HG03457 (cell line): ENCODE measurements around the gene SFXN2.
"Not testable (repeated sequence)": the region's sequence is repeated elsewhere in the genome, so short reads cannot be mapped to it uniquely, and the experiment has no call there.

Experiments
- ATAC-seq: cut with Tn5 transposase; IDR thresholded peaks from one replicate; pipeline ENCODE4 v1.9.1; 2021; ENCODE audit warnings: moderate number of reproducible peaks; ENCODE audit not compliant: unreplicated experiment

Gene SFXN2

DNA sequence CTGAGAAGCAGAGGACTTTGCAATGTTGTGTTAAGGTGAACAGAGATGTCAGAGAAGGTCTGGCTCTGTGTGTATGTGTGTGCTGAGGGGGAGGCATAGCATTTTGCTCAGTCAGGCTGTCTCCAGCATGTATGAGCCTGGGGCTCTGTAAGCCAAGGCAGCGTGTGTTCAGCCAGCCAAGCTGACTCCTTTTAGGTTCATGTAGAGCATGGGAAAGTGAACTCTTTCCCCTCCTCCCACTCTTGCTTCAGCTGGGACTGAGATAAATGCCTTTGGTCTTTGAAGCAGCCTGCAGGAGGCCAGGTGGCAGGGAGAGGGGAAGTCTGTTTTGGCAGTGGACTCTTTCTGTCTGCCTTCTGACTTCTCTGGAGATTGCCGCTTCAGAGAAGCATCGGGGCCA is 3.8 kb downstream of the SFXN2 start:
- no peak for ATAC-seq

GRCh38 chr10:102720337-102720736 is 5.9 kb downstream of the SFXN2 start:
- ATAC-seq: no peak

DNA sequence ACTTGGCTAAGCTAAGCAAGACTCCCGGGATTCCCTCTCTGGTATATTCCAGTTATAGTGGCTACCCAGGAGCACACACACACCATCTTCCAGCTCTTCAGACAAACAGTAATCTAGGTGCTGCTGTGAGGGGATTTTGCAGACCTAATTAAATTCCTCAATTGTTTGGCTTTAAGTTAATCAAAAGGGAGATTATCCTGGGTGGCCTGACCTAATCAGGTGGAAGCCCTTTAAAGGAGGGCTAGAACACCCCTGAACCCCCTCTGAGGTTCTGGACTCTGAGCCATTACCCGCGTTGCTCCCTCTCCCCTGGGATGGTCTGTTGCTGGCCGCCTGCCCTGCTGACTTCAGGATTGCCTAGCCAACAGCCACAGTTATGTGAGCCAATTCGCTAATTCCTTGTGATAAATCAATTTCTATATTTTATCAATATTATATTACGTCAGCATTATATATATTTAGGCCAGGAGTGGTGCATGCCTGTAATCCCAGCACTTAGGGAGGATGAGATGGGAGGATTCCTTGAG is 6.4 kb downstream of the SFXN2 start:
- no peak for ATAC-seq

DNA sequence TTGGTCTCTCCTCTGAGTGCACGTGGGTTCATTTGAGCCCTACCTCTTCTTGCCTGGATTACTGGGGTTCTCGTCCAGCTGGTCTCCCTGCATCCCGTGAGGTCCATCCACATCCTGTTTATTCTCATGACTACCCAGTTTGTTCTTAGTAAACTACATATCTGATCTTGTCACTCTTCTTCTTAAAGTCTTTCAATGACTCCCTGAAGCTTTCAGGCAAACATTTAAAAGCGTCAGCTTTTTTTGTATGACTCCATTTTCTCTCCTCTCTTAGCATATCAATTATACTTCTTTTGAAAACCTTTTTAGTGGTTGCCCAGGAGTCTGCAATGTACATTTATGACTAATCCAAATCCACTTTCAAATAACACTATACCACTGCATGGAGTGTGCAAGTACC is 7.5 kb downstream of the SFXN2 start:
- no peak for ATAC-seq

DNA sequence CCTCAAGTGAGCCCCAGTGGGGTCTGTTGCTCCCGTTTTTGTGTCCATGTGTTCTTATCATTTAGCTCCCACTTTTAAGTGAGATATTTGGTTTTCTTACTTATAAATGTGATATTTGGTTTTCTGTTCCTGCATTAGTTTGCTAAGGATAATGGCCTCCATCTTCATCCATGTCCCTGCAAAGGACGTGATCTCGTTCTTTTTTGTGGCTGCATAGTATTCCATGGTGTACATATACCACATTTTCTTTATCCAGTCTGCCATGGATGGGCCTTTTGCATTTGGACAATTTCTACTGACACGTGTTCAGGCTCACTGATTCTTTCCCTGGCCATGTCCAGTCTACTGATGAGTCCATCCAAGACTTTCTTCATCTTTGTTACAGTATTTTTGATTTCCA is 9.6 kb downstream of the SFXN2 start:
- no peak for ATAC-seq

- ATAC-seq: no peak
Observed at GRCh38 chr10:102726274-102726673, 11.8 kb downstream of the SFXN2 start.

- ATAC-seq: no peak
Observed at GRCh38 chr10:102727037-102727818, 12.8 kb downstream of the SFXN2 start.

DNA sequence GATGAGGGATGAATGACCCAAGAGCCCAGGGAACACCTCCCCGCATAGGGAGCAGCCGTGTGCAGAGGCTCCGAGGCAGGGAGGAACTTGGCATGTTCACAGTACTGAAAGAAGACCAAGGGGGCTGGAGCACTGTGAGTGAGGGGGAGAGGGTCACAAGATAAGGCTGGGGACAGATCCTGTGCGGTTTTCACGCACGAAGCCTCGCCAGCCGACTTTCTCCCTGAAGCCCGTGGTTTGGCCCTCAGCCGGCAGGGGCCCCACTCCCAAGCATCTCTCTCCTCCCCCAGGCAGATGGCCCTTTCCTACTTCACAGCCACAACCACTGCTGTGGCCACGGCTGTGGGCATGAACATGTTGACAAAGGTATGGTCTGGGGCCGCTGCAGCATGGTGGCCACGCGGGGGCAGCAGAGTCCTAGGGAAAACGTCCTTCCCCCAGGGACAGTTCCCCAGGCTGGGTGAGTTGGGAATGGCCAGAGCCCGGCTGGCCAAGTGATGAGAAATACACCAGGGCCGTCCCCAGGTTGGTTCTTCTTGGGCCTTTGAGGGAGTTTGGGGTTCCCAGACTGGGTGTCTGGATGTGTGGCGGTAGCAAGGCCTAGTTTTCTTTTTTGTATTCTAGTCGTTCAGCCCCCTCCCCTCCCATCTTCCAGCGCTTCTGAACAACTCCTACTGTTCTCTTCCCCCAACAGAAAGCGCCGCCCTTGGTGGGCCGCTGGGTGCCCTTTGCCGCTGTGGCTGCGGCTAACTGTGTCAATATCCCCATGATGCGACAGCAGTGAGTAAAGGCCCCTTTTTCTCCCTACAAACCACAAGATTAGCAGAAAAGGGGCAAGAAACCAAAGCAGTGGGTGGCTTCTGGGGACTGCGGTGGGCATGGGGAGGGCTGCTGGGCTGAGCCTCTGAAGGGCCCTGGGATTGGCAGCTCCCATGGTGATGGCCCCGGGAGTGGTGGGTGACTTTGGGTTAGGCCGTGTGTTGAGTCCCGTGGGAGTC is 14.9 kb downstream of the SFXN2 start:
- no peak for ATAC-seq

DNA sequence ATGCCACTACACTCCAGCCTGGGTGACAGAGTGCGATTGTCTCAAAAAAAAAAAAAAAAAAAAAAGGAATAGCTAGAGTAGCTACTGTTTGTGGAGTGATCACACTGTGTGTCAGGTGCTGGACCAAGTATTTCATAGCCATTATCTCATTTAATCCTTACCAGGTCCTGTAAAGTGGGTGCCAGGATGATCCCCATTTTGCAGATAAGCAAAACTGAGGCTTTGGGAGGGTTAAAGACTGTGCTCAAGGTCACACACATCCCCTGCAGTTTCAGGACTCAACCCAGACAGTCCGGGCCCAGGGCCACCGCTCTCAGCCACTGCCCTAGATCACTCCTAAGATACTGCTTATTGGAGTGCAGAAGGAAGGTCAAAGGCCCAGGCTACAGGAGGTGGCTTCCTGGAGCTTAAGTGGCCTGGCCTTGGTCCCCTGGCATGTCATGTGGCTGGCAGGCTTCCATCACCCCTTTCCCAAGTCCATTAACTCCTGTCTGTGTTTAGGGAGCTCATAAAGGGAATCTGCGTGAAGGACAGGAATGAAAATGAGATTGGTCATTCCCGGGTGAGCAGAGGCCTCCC is 16.9 kb downstream of the SFXN2 start:
- ATAC-seq: no peak

DNA sequence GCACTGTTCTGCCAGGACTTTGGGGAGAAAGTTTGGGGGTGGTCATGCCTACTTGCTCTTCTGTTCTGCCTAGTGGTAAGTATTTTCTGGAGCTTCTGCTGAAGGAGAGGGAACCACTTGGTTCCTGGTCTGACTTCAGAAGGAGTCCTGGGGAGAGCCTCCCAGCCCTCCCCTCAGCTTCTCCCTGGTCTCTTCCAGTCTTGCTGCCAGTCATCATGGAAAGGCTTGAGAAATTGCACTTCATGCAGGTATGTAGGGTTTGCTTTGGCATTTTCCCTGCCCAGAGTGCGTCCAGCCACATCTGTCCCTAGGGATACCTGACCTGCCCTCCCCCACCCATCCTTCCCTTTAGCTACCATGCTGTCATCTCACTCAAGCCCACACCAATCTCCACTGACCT is 18.2 kb downstream of the SFXN2 start:
- no peak for ATAC-seq

DNA sequence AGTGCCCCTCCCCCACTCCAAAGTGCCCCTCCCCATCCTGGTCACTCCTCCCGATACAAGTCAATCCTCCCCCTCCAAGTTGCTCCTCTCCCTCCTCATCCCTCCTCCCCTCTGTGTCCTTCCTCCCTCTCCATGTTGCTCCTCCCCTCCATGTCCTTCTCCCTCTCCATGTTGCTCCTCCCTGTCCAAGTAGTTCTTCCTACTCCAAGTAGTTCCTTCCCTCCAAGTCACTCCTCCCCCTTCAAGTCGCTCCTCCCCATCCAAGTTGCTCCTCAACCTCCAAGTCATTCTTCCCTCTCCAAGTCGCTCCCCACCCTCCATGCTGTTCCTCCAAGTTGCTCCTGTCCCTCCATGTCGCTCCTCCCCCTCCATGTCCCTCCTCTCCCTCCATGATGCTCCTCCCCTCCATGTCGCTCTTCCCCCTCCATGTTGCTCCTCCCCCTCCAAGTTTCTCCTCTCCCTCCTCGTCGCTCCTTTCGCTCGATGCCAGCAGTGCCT is 20.7 kb downstream of the SFXN2 start:
- ATAC-seq: no peak

DNA sequence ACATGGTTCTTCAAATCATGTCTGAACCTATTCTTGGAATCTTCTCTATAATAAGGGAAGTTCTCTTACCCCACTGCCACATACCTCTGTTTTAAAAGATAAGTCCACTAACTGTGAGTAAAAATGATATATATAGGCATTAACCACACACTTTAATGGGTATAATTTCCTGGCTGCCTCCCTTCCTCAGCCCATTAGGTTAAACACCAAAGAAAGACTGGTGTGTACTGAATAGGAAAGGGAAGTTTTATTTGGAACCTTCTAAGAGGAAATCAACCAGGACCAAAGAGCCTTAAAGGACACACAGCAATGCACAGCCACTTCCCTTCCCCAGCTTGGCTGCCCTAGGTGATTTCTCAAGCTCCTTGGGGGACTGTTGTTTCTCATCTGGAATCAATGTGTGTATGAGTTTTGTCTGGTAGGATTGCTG is 24.3 kb downstream of the SFXN2 start:
- no peak for ATAC-seq

DNA sequence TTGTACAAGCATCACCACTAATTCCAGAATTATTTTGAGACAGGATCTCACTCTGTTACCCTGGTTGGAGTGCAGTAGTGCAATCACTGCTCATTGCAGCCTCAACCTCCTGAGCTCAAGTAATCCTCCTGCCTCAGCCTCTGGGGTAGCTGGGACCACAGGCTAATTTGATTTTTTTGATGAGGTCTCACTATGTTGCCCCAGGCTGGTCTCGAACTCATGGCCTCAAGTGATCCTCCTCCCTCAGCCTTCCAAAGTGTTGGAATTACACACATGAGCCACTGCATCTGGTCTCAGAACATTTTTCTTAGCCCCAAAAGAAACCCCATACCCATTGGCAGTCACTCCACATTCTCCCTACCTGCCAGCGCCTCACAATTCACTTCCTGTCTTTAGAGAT is 25.8 kb downstream of the SFXN2 start:
- ATAC-seq: no peak

DNA sequence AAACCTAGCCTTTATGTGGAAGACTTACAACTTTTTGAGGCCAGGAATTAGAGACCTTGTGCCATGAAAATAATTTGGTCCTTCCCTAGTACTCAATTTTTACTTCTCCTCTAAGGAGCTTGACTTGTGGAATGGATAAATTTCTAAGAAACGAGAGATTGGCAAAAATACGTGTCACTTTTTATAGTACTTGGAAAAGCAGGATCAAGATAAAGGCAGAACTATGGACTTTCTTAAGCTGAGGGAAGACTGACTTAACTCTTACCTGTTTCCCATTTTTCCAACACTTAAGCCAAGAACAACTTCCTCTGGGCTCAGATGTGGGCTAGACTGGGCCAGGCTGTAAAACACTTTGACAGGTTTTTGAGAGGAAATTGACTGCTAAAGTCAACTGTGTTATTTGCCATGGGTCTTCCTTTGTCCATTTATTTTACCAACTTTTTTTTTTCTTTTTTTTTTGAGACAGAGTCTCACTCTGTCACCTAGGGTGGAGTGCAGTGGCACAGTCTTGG is 27.3 kb downstream of the SFXN2 start:
- ATAC-seq: no peak

GRCh38 chr10:102742313-102742712 is 27.9 kb downstream of the SFXN2 start:
- ATAC-seq: not testable (repeated sequence)

GRCh38 chr10:102743078-102743587 is 28.7 kb downstream of the SFXN2 start:
- peak; percentile 4 for ATAC-seq

- peak; percentile 95 for ATAC-seq
Observed at GRCh38 chr10:102743588-102744373, 29.3 kb downstream of the SFXN2 start, which contains the start of gene WBP1L. WBP1L (plus strand) TSS chr10:102743948; CDS start chr10:102744054, 106 bp downstream.

- ATAC-seq: no peak
Observed at GRCh38 chr10:102744374-102745051, 30.1 kb downstream of the SFXN2 start.

DNA sequence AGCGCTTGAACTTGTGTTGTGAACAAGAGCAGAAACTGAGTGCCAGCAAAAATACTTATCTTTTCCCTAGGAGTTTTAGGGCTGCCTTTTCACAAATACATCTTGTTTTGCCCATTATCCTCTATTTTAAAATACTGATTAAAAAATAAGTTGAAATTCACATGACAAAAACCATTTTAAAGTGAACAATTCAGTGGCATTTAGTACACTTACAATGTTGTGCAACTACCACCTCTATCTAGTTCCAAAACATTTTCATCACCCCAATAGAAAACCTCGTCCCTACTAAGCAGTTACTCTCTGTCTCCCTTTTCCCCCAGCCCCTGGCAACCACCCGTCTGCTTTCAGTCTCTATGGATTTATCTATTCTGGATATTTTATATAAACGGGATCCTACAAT is 30.7 kb downstream of the SFXN2 start:
- no peak for ATAC-seq
